SK-N-SH treated with all-trans-retinoic acid at 6 μM for 48 hours (cell line): ENCODE data around the gene TRIM8.

Experiments
- ATAC-seq: fragments of 200-7000 bp; cut with Tn5 transposase; 3 replicates; pipeline ENCODE4 v1.9.1; 2020; ENCODE audit warnings: mild to moderate bottlenecking, moderate library complexity
- ARNTL ChIP-seq: fragments of 450-650 bp; formaldehyde crosslinking; IDR thresholded peaks from 2 replicates; pipeline ENCODE4 v1.5.0; 2020; ENCODE audit warnings: low read depth, mild to moderate bottlenecking, moderate library complexity, borderline replicate concordance
- CREB5 ChIP-seq: fragments of 250-450 bp; sonication (Bioruptor Pico); IDR thresholded peaks from 2 replicates; pipeline ENCODE4 v1.5.1; 2020; ENCODE audit warnings: low read depth, mild to moderate bottlenecking, moderate library complexity
- CSDC2 ChIP-seq: fragments of 250-450 bp; sonication (Bioruptor Pico); IDR thresholded peaks from 2 replicates; pipeline ENCODE4 v1.5.0; 2020; ENCODE audit warnings: mild to moderate bottlenecking, moderate library complexity
- CSRNP3 ChIP-seq: fragments of 250-450 bp; sonication (Bioruptor Pico); IDR thresholded peaks from 2 replicates; pipeline ENCODE4 v1.5.1; 2021; ENCODE audit warnings: mild to moderate bottlenecking, moderate library complexity
- ESRRG ChIP-seq: fragments of 250-450 bp; sonication (Bioruptor Pico); IDR thresholded peaks from 2 replicates; pipeline ENCODE4 v1.6.1; 2021; ENCODE audit warnings: mild to moderate bottlenecking
- OSR1 ChIP-seq: fragments of 250-450 bp; sonication (Bioruptor Pico); IDR thresholded peaks from 2 replicates; pipeline ENCODE4 v1.8.0; 2022; ENCODE audit warnings: moderate library complexity, mild to moderate bottlenecking, inconsistent platforms
- POU6F1 ChIP-seq: fragments of 250-450 bp; sonication (Bioruptor Pico); IDR thresholded peaks from 2 replicates; pipeline ENCODE4 v1.8.0; 2021; ENCODE audit warnings: low read depth, mild to moderate bottlenecking, moderate library complexity, borderline replicate concordance
- PPARA ChIP-seq: fragments of 250-450 bp; sonication (Bioruptor Pico); IDR thresholded peaks from 2 replicates; pipeline ENCODE4 v1.5.0; 2020; ENCODE audit warnings: mild to moderate bottlenecking, borderline replicate concordance
- RARB ChIP-seq: fragments of 250-450 bp; sonication (Bioruptor Pico); IDR thresholded peaks from 2 replicates; pipeline ENCODE4 v1.8.0; 2021; ENCODE audit warnings: mild to moderate bottlenecking, moderate library complexity
- SNAI2 ChIP-seq: fragments of 250-450 bp; sonication (Bioruptor Pico); IDR thresholded peaks from 2 replicates; pipeline ENCODE4 v1.5.0; 2020; ENCODE audit warnings: mild to moderate bottlenecking, moderate library complexity
- TCF4 ChIP-seq: fragments of 250-450 bp; sonication (Bioruptor Pico); IDR thresholded peaks from 2 replicates; pipeline ENCODE4 v1.8.0; 2021; ENCODE audit warnings: mild to moderate bottlenecking, moderate library complexity, borderline replicate concordance
- TOX ChIP-seq: fragments of 250-450 bp; sonication (Bioruptor Pico); IDR thresholded peaks from 2 replicates; pipeline ENCODE4 v1.8.0; 2021; ENCODE audit warnings: mild to moderate bottlenecking, moderate library complexity, borderline replicate concordance
- ZC3H10 ChIP-seq: fragments of 250-450 bp; sonication (Bioruptor Pico); IDR thresholded peaks from 2 replicates; pipeline ENCODE4 v1.5.1; 2021; ENCODE audit warnings: mild to moderate bottlenecking, moderate library complexity
- ZFP3 ChIP-seq: fragments of 250-450 bp; sonication (Bioruptor Pico); IDR thresholded peaks from 2 replicates; pipeline ENCODE4 v1.5.0; 2020; ENCODE audit warnings: mild to moderate bottlenecking, moderate library complexity
- ZFP30 ChIP-seq: fragments of 450-650 bp; formaldehyde crosslinking; IDR thresholded peaks from 2 replicates; pipeline ENCODE4 v1.5.0; 2022; ENCODE audit warnings: mild to moderate bottlenecking, moderate library complexity
- ZNF8 ChIP-seq: fragments of 450-650 bp; formaldehyde crosslinking; IDR thresholded peaks from 2 replicates; pipeline ENCODE4 v1.5.0; 2020; ENCODE audit warnings: mild to moderate bottlenecking, moderate library complexity
- TF ChIP-seq, protein P1 (sequence below): fragments of 250-450 bp; sonication (Bioruptor Pico); IDR thresholded peaks from 2 replicates; pipeline ENCODE4 v1.5.0; 2020; ENCODE audit warnings: mild to moderate bottlenecking, moderate library complexity
- TF ChIP-seq, protein P2 (sequence below): fragments of 250-450 bp; sonication (Bioruptor Pico); IDR thresholded peaks from 2 replicates; pipeline ENCODE4 v1.8.0; 2020; ENCODE audit warnings: mild to moderate bottlenecking, moderate library complexity, borderline replicate concordance

Gene TRIM8

DNA sequence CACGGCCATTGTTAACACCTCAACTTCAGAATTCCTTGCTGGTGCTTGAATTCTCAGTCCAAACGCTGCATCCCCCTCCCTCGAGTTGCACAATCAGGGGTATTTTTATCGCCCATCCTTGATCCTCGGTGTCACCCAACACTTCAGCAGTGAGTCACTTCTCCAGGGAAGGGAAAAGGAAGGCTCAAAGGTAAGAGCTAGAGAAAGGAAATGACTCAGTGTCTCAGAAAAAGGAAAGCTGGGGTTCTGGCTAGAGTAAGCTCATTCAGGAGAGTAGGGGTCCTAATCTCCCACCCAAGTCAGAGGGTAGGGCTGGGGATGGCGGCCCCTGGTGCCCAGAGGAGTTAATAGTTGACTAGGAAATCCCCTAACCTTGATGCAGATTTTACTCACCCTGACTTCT, 39.8 kb upstream of the TRIM8 start:
- ATAC-seq: peak; percentile 79
- TF ChIP-seq ZNF8 (CRISPR knock-in tag) (no peak), PPARA (CRISPR knock-in tag) (no peak), CSDC2 (CRISPR knock-in tag) (no peak), CREB5 (CRISPR knock-in tag) (no peak), POU6F1 (no peak), RARB (CRISPR knock-in tag) (no peak), CSRNP3 (no peak), ARNTL (CRISPR knock-in tag) (no peak), SNAI2 (no peak), ESRRG (CRISPR knock-in tag) (no peak), TCF4 (no peak)
- TF ChIP-seq, protein P1, sequence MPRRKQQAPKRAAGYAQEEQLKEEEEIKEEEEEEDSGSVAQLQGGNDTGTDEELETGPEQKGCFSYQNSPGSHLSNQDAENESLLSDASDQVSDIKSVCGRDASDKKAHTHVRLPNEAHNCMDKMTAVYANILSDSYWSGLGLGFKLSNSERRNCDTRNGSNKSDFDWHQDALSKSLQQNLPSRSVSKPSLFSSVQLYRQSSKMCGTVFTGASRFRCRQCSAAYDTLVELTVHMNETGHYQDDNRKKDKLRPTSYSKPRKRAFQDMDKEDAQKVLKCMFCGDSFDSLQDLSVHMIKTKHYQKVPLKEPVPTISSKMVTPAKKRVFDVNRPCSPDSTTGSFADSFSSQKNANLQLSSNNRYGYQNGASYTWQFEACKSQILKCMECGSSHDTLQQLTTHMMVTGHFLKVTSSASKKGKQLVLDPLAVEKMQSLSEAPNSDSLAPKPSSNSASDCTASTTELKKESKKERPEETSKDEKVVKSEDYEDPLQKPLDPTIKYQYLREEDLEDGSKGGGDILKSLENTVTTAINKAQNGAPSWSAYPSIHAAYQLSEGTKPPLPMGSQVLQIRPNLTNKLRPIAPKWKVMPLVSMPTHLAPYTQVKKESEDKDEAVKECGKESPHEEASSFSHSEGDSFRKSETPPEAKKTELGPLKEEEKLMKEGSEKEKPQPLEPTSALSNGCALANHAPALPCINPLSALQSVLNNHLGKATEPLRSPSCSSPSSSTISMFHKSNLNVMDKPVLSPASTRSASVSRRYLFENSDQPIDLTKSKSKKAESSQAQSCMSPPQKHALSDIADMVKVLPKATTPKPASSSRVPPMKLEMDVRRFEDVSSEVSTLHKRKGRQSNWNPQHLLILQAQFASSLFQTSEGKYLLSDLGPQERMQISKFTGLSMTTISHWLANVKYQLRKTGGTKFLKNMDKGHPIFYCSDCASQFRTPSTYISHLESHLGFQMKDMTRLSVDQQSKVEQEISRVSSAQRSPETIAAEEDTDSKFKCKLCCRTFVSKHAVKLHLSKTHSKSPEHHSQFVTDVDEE (CRISPR knock-in tag): no peak

GRCh38 chr10:102605712-102606111, 38.6 kb upstream of the TRIM8 start:
- peak; percentile 23; the same call in 1 of the 3 replicates for ATAC-seq
- TF ChIP-seq, protein P1 (CRISPR knock-in tag): no peak
- TF ChIP-seq CSRNP3: no peak
- TF ChIP-seq ZNF8 (CRISPR knock-in tag): no peak
- TF ChIP-seq SNAI2: no peak
- no peak for TF ChIP-seq ZC3H10 (CRISPR knock-in tag)
- no peak for TF ChIP-seq TOX (CRISPR knock-in tag)
- TF ChIP-seq ZFP30: no peak
- no peak for TF ChIP-seq ARNTL (CRISPR knock-in tag)
- no peak for TF ChIP-seq OSR1
- TF ChIP-seq ESRRG (CRISPR knock-in tag): no peak
- TF ChIP-seq, protein P2, sequence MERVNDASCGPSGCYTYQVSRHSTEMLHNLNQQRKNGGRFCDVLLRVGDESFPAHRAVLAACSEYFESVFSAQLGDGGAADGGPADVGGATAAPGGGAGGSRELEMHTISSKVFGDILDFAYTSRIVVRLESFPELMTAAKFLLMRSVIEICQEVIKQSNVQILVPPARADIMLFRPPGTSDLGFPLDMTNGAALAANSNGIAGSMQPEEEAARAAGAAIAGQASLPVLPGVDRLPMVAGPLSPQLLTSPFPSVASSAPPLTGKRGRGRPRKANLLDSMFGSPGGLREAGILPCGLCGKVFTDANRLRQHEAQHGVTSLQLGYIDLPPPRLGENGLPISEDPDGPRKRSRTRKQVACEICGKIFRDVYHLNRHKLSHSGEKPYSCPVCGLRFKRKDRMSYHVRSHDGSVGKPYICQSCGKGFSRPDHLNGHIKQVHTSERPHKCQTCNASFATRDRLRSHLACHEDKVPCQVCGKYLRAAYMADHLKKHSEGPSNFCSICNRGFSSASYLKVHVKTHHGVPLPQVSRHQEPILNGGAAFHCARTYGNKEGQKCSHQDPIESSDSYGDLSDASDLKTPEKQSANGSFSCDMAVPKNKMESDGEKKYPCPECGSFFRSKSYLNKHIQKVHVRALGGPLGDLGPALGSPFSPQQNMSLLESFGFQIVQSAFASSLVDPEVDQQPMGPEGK: no peak
- no peak for TF ChIP-seq ZFP3
- no peak for TF ChIP-seq RARB (CRISPR knock-in tag)
- TF ChIP-seq, all 23 proteins: peak for 0
